Psoas muscle (tissue), 8 donors: Measurements from ENCODE around the gene HYAL3. TPM values are rescaled to one million over a fixed set of nuclear protein-coding genes. Genes with fewer than 3 reads are reported as not detected.

ENCODE experiments used
- ATAC-seq, 4 donors: fragments of 200-7000 bp; cut with Tn5 transposase; one replicate each; pipeline ENCODE4 v1.9.1; 2020; ENCODE audit warnings: moderate library complexity in 3 of 4, mild to moderate bottlenecking in 2 of 4
- DNase-seq, 2 donors: peaks; one replicate each; pipeline ENCODE4 v3.0.0-alpha.2; 2020
- H3K27ac ChIP-seq: fragments of 200-600 bp; one replicate; pipeline ENCODE4 v1.8.0; 2022
- H3K27me3 ChIP-seq, 3 donors: fragments of 200-600 bp in 1 of 3; one replicate each; pipeline versions ENCODE4 v1.6.1 to v1.8.0; 2013 to 2022; ENCODE audit warnings: low read length in 2 of 3, mild to moderate bottlenecking in 2 of 3, moderate library complexity in 1 of 3; ENCODE audit not compliant: insufficient read depth in 3 of 3
- H3K36me3 ChIP-seq, 2 donors: fragments of 200-600 bp in 1 of 2; one replicate each; pipeline versions ENCODE4 v1.6.1 to v1.8.0; 2013 to 2022; ENCODE audit warnings: low read depth in 1 of 2, mild to moderate bottlenecking in 1 of 2, moderate library complexity in 1 of 2; ENCODE audit not compliant: insufficient read depth in 1 of 2
- H3K4me1 ChIP-seq: fragments of 200-600 bp; one replicate; pipeline ENCODE4 v1.8.0; 2022
- H3K4me3 ChIP-seq: fragments of 200-600 bp; one replicate; pipeline ENCODE4 v1.8.0; 2022; ENCODE audit warnings: mild to moderate bottlenecking
- H3K9me3 ChIP-seq: fragments of 200-600 bp; one replicate; pipeline ENCODE4 v1.8.0; 2022
- WGBS, 3 donors: extraction: QIAGEN DNeasy Blood & Tissue Kit; methylation state at CpG; one replicate each; pipeline versions ENCODE4 v1.1.6 to v1.1.7; 2013; 5-methylcytosine and 5-hydroxymethylcytosine counted together
- intact Hi-C, 2 donors: fragments of 100-400 bp; cut with DNase I; formaldehyde crosslinking; loops; one replicate each; pipeline versions ENCODE4 v1.11.0 to v1.14.2; 2022
- polyA plus RNA-seq, 3 donors: library from polyadenylated mRNA; stranded (reverse); fragments of 200-250 nt; gene quantifications; one replicate each; pipeline ENCODE4 v1.2.3, GENCODE V29; 2013
- total RNA-seq, 4 donors: library from RNA; stranded (reverse); fragmentation: NEBNext Ultra II Directional in 2 of 4; extraction: Animal tissue kit (Norgen Biotek cat#: 25700) in 2 of 4; gene quantifications; one replicate each; pipeline versions ENCODE4 v1.2.1 to v1.2.4, GENCODE V29; 2021 to 2023
- TF ChIP-seq, protein P1 (sequence below): fragments of 200-600 bp; IDR thresholded peaks from one replicate; pipeline ENCODE4 v1.8.0; 2022; ENCODE audit warnings: antibody characterized with exemption
- donor health status: healthy with polysubstance abuse.
- donor health status: DM: no; HTN: no; CAD: no; lungs with moderate emphysema.
- donor health status: Bipolar disorder and iron deficiency.
- donor health status: healthy.
- donor health status: DM: yes; HTN: yes; CAD: no.
- donor health status: DM: no; HTN: no; CAD: no.
- donor health status: DM: no; HTN: no; CAD: no.
- donor health status: DM: yes; HTN: yes; CAD: no.

HYAL3 gene
- total and polyA plus RNA-seq, 7 donors = 0.23 to 3.4 (median 0.65) TPM

DNA sequence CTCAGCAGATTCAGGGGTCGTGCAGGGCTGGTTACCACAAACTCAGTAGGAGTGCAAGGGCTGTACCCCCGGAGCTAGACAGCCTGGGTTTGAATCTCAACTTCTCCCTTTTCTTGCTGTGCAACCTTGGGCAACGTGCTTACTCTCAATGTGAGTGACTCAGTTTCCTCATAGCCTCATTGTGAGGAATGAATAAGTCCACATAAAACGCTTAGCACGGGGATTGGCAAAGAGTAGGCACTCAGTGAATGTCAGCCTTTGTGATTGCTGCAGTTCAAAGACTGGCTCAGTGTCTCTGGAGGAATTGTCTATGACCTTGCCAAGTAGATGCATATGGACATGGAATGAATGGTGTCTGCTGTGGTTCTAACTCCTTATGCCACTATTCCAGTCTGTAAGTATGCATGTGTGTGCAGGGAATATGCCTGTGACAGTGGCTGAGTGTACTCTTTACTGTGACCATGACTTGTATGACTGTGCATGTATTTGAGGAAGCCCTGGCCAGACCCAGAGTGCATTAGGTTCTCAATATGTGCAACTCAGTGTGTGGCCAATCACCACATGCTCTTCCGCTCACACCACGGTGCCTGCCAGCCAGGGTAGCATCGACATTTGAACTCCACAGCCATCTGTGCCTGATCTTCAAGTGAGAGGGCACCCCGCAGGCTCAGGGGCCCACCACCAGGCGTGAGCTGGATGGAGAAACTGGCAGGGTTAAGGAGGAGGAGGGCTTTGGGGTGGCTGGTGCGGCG, 900 bp upstream of the HYAL3 start:
- ATAC-seq = peak in 3 of 4 donors; percentile 17 to 31 (median 30)
- H3K27me3 ChIP-seq = no peaks in the 10 kb centered on the region
- 27 to 38% (median 29%) methylated on average over 12 of the region's 12 CpGs for WGBS, 3 donors
- peaks cover 0 to 6% of the 10 kb centered on the region in 2 donors for H3K36me3 ChIP-seq
- TF ChIP-seq, protein P1, sequence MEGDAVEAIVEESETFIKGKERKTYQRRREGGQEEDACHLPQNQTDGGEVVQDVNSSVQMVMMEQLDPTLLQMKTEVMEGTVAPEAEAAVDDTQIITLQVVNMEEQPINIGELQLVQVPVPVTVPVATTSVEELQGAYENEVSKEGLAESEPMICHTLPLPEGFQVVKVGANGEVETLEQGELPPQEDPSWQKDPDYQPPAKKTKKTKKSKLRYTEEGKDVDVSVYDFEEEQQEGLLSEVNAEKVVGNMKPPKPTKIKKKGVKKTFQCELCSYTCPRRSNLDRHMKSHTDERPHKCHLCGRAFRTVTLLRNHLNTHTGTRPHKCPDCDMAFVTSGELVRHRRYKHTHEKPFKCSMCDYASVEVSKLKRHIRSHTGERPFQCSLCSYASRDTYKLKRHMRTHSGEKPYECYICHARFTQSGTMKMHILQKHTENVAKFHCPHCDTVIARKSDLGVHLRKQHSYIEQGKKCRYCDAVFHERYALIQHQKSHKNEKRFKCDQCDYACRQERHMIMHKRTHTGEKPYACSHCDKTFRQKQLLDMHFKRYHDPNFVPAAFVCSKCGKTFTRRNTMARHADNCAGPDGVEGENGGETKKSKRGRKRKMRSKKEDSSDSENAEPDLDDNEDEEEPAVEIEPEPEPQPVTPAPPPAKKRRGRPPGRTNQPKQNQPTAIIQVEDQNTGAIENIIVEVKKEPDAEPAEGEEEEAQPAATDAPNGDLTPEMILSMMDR = no peak
- intact Hi-C loops = no loop called here
- H3K9me3 ChIP-seq = no peaks in the 10 kb centered on the region
- peak in 1 of 2 donors; percentile 71 for DNase-seq
- H3K4me3 ChIP-seq = peak overlapping the region; percentile 76
- H3K4me1 ChIP-seq = peaks cover 29% of the 10 kb centered on the region
- peak overlapping the region; percentile 88 for H3K27ac ChIP-seq

DNA sequence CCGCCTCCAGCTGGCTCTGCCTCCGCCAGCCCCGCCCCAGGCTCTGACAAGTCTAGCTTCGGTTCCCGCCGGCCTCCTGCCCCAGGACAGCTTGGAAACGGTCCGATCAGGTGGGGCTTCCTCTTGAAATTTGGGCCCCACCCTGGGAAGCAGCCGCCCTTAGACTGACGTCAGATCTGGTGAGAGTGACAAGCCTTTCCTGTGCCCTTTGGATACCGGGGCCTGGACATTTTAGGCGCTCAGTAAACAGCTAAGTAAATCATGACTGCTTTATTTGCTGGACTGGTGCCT, 378 bp upstream of the HYAL3 start:
- H3K4me1 ChIP-seq = peaks cover 29% of the 10 kb centered on the region
- ATAC-seq = no peak
- DNase-seq = no peak

DNA sequence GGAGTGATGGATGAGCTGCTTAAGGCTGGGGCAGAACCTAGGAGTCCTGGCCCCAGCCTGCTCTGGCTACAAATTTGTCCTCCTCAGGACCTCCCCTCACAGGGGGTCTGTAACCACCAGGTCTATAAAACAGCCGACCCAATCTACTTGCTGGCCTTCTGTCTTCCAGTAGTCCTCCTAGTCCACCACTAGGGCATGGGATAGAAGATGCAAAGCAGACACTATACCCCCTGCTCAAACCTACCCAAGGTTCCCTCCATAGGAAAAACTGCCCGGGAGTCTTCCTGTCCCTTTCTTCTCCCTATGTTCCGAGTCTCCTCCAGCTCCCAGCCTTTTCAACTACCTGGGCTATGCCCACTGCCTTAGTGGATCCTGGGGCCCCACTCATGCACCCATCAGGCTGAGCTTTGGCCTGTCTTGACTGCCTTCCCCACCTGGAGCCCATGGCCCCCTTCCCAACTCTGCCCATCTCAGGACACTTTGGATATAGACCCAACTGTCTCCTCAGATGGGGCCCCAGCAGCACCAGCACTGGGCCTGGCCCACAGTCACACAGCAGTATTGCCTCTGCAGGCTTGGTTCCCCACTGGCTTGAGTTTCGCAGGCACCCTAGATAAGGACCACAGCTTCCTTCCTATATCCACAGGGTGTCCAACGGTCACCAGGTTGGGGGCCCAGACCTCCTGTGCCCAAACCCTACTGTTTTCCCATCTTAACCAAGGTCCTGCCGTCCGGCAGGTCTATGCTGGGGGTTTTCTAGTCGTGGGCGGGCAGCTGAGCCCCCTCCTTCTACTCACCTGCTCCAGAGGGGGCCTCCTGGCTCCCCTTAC, 1.1 kb downstream of the HYAL3 start:
- Histone ChIP-seq H3K27me3 (no peaks in the 10 kb centered on the region), H3K9me3 (no peaks in the 10 kb centered on the region), H3K27ac (peak overlapping the region; percentile 87), H3K4me3 (peak overlapping the region; percentile 76), H3K36me3 (peaks cover 0 to 6% of the 10 kb centered on the region in 2 donors), H3K4me1 (peaks cover 31% of the 10 kb centered on the region)
- intact Hi-C loops = no loop called here
- DNase-seq (peak in 1 of 2 donors; percentile 61), ATAC-seq (no peak)
- WGBS, 3 donors = 45 to 48% (median 46%) methylated on average over 9 of the region's 9 CpGs
- TF ChIP-seq, protein P1 = no peak

More for the DNA sequence above, 378 bp upstream of the HYAL3 start:
- Histone ChIP-seq H3K9me3 (no peaks in the 10 kb centered on the region), H3K4me3 (peak overlapping the region; percentile 76), H3K27ac (peak overlapping the region; percentile 88), H3K27me3 (no peaks in the 10 kb centered on the region), H3K36me3 (peaks cover 0 to 6% of the 10 kb centered on the region in 2 donors)
- intact Hi-C loops = no loop called here
- whole genome bisulfite sequencing, 3 donors = 0 to 1% (median 0%) methylated on average over 12 of the region's 12 CpGs
- TF ChIP-seq, protein P1 = no peak

DNA sequence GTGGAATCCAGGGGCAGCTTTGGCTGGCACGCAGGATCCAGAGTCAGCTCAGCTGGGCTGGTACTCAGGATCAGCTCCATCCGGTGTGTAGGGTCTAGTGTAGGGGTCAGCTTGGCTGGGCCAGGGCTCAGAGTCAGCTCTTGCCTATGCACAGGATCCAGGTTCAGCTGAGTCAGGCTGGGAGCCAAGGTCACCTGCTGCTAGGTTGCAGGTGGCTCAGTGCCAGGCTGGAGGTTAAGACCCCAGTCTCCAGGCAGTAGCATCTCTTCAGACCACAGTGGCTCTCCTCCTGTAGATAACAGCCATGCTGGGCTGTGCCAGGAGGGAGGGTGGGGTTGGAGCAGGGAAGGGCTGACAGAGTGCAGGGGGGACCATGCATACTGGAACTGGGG, 1.8 kb downstream of the HYAL3 start:
- Histone ChIP-seq H3K36me3 (peaks cover 0 to 6% of the 10 kb centered on the region in 2 donors), H3K4me3 (no peak overlapping the region), H3K4me1 (peaks cover 36% of the 10 kb centered on the region), H3K9me3 (no peaks in the 10 kb centered on the region), H3K27me3 (no peaks in the 10 kb centered on the region), H3K27ac (no peak overlapping the region)
- WGBS, 3 donors = 87 to 100% (median 96%) methylated on average over 2 of the region's 2 CpGs
- intact Hi-C loops = no loop called here
- ATAC-seq (no peak), DNase-seq (no peak)
- TF ChIP-seq, protein P1 = no peak
